HG03159 (cell line): ENCODE results near the gene TMEM88.
"Not testable (repeated sequence)": the region's sequence is repeated elsewhere in the genome, so short reads cannot be mapped to it uniquely, and the experiment has no call there.

ENCODE experiments used
- ATAC-seq: cut with Tn5 transposase; IDR thresholded peaks from one replicate; pipeline ENCODE4 v1.9.1; 2021; ENCODE audit warnings: mild to moderate bottlenecking, moderate library complexity; ENCODE audit not compliant: unreplicated experiment

Gene TMEM88

GRCh38 chr17:7856011-7856810, 1.3 kb downstream of the TMEM88 start:
- ATAC-seq = no peak

GRCh38 chr17:7856811-7857712, 2.2 kb downstream of the TMEM88 start, which contains the start of gene NAA38:
Gene NAA38, minus strand, starts transcription at chr17:7857559. Its CDS starts 96 bp downstream, at chr17:7857463.
- ATAC-seq = peak; percentile 65

- peak; percentile 35 for ATAC-seq
Measured at GRCh38 chr17:7857713-7858521, 3.1 kb downstream of the TMEM88 start, which contains the start of gene CYB5D1. Gene CYB5D1, plus strand, starts transcription at chr17:7858003. Its CDS starts 132 bp downstream, at chr17:7858135.

DNA sequence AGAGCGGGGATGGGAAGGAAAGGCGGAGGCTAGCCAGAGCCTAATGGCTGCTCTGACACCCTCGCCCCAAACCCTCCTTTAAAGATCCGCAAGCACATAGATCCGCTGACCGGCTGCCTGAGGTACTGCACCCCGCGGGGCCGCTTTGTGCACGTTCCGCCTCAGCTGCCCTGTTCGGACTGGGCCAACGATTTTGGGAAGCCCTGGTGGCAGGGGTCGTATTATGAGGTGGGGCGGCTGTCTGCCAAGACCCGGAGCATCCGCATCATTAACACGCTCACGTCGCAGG, 3.6 kb downstream of the TMEM88 start:
- no peak for ATAC-seq

DNA sequence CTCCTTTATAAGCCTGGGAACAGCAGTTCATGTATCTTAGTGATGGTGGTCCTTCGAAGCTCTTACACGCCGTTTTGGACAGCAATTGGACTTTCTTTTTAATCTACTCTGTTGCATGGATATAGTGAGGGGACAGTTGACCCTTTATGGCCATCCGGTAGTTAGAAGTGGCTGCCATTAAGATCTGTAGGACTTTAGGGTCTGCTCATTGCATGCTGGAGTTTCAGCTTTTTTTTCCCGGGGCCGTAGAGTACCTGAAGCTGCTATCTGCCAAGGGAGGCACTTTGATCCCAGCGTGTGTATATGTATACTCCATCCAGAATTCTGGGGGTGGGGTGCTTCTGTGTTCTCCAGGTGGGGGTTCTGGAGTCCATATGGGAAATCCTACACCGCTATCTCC, 4.2 kb downstream of the TMEM88 start:
- ATAC-seq = no peak

DNA sequence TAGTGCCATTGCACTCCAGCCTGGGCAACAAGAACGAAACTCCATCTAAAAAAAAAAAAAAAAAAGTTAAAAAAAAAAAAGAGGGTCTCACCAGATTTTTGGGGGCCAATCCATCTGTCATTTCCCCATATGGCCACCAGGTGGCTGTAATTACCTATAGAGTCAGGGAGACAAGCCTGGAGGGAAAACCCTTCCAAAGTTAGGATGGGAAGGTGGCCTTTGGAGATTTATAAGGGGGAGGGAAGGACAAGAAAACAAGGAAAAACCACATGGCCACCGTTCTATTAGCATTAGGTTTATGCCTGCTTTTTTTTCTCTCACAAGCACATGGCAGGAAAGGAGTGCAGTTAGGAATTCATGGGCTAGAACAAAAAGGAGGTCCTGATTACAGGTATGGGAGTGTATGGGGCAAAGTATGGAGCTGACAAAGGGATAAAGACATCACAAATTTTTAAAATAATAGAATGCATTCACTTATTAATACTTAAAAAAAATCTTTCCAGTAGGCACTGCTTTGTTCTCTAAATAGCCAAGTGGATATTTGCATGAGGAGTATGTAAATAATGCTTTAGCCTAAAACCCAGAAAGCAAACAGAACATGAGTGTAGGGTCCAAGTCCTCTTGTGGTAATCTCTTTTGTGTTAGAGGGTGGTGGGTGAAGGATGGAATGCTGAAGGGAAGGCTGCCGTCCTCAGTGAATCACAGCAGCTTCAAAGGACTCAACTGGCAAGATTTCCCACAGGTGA, 8.0 kb downstream of the TMEM88 start:
- no peak for ATAC-seq

GRCh38 chr17:7864384-7864783, 9.5 kb downstream of the TMEM88 start:
- not testable (repeated sequence) for ATAC-seq

DNA sequence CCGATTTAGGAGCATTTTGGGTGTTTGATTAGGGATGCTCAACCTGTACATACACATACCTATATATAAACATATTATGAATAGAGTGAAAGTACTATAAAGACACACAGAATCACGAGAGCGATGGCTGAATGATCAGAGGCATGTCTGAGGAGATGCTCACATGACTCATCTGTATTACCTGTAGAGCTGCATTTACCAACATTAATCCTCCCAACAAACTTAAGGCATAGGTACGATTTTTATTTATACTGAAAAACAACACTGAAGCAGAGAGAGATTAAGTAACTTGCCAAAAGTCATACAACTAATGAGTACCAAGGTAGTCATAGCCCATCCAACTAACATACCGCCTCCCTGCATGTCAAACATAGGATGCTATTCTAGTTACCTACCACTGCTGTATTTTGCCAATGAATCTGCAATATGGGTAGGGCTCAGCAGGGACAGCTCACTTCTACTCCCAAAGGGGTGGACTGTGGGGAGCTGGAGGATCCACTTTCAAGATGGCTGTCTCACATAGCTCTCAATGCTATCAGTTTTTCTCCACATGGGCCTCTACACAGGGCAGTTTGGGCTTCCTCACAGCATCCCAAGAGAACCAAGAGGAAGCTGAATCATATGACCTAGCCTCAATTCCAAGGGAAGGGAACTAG, 10.3 kb downstream of the TMEM88 start:
- no peak for ATAC-seq

DNA sequence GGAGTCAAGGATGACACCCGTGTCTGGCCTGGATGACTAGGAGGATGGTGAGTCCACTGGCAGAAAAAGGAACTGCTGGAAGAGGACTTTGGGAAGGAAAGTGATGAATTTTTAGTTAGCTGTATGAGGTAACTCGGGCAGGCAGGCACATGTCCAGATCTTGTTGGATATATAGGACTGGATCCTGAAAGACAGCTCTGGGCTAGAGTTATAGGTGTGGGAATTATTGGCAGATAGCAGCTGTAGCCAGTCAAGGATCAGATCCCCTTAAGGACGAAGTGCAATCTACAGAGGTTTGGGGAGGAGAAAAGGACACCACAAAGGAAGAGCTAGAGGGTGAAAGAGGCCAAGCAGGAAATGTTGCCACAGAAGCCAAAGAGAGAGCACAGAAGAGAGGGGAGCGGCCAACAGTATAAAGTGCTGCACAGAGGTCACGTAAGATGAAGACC, 13.0 kb downstream of the TMEM88 start:
- no peak for ATAC-seq

- ATAC-seq = no peak
Measured at GRCh38 chr17:7873051-7873450, 18.2 kb downstream of the TMEM88 start.

GRCh38 chr17:7875804-7876370, 21.0 kb downstream of the TMEM88 start:
- ATAC-seq = no peak

GRCh38 chr17:7878234-7878633, 23.4 kb downstream of the TMEM88 start:
- no peak for ATAC-seq

DNA sequence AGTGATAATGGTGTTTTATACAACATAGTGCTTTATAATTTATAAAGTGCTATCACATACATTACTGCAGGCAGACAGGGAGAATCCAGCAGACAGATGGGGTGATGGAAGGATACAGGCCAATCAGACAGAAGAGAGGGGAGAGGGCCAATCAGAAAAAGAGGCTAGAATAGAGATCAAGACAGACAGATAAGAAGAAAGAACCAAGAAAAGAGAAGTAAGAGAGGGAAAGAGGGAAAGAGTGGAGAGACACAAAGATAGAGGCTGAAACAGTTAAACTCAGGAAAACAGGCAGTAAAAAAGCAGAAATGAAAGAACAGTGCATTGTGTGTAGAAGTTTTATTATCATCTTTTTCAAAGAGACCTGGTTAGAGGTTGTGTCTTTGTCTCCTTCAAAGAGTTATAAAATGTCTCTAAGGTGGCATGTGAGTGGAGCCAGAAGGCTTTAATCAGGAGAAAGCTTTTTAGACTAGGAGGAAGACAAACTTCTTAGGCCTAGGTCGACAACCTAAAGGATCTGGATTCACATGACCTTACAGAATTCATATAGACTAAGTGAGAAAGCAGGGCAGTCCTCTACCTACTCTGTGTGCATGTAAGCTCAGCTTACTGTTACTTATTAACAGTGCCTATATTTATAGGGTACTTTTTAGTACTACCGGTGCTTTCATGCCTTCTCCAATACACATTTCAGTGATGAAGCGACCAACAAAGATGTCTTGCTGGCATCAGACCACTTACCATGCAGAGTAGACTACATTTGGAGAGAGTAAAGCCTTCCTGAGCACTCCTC, 25.4 kb downstream of the TMEM88 start:
- ATAC-seq = no peak

DNA sequence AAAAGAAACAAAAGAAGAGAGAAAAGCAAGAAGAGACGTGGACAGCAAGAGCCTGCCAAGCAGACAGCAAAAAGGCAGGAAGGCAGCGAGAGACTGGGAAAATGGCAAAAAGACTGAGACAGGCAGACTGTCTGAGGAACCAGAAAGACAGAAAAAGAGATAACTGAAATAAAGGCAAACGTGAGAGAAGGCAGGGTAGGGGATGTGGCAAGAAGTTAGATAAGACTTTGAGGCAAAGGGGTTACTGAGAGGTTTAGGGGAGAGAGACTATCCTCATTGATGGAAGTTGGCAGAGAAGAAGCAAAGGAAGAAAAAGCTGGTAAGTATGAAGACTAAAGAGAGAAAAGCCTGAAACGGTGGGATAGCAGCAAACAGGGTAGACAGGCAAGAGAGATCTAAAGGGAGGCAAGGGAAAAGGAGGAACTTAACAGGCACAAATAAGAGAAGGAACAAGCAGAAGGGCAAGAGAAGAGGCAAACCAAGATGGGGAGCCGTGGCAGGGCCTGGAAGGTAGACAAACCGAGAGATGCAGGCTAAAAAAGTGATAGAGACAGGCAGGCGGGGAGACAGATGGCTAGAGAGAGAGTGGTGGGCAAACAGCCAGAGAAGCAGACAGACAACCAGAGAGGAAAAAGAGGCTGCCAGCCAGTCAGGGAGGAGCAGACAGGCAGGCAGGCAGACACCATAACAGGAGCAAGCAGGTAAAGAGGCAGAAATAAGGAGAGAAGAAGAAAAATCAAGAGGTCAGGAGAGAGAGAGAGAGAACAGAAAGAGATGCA, 26.6 kb downstream of the TMEM88 start:
- ATAC-seq = no peak

- ATAC-seq = no peak
Measured at GRCh38 chr17:7882068-7882467, 27.2 kb downstream of the TMEM88 start.

GRCh38 chr17:7882629-7883028, 27.8 kb downstream of the TMEM88 start:
- no peak for ATAC-seq

DNA sequence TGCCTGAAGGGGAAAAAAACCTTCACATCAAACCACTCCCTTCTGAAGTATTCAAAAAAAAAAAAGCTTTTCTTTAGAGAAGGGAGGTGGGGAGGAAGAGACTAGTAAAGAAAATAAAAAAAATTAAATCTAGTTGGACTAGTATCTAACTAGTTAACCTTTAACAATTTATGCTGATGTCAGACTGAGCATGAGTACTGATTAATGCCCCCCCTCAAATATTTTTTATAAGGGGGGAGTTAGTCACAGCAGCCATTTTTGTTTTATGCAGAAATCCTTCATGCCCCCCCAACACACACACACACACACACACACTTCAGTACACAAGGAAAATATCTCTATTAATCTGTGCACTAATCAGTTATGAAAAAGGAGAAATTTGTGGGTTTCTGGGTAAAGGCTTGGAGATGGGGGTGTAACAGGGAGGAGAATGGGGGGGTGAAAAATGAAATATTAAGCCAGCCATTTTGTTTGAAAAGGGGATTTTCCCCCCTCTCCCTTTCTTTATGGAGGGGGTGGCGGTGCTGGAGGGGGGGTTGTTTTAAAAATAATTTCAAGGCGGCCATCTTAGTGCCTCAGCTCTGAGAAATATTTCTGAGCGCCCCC, 29.0 kb downstream of the TMEM88 start:
- ATAC-seq = no peak
